HT-29 (cell line): ENCODE measurements around the gene PPP2R3A. TPM values are rescaled to one million over a fixed set of nuclear protein-coding genes. Genes with fewer than 3 reads are reported as not detected.
A peak's percentile ranks its signal among the peaks of the same experiment; 100 is the strongest.
"Not testable (repeated sequence)": the region's sequence is repeated elsewhere in the genome, so short reads cannot be mapped to it uniquely, and the experiment has no call there.

ENCODE experiments used
- DNase-seq: peaks from one replicate; pipeline ENCODE4 v3.0.0-alpha.2; 2015; ENCODE audit warnings: low spot score
- total RNA-seq: library from RNA; depleted of rRNA; stranded (reverse); fragments of >200 nt; shearing (Covaris generic); gene quantifications from 2 replicates; pipeline ENCODE4 v1.2.3, GENCODE V29; 2014

PPP2R3A gene
- total RNA-seq, 1 experiment from 2014 or later: 2.1 TPM

- no peak for DNase-seq
These were observed 186.8 kb downstream of the PPP2R3A start for GRCh38 chr3:136152176-136152843.

- DNase-seq: no peak
These were observed 187.4 kb downstream of the PPP2R3A start for GRCh38 chr3:136152963-136153362.

- no peak for DNase-seq
These were observed 196.0 kb downstream of the PPP2R3A start for GRCh38 chr3:136161516-136161915.

GRCh38 chr3:136162322-136162721, 196.8 kb downstream of the PPP2R3A start:
- DNase-seq: no peak

- not testable (repeated sequence) for DNase-seq
These were observed 198.1 kb downstream of the PPP2R3A start for GRCh38 chr3:136163607-136164006.

GRCh38 chr3:136166507-136166906, 201.0 kb downstream of the PPP2R3A start:
- no peak for DNase-seq

- DNase-seq: not testable (repeated sequence)
These were observed 202.7 kb downstream of the PPP2R3A start for GRCh38 chr3:136168236-136168635.

- no peak for DNase-seq
These were observed 205.6 kb downstream of the PPP2R3A start for GRCh38 chr3:136171097-136171542.

- DNase-seq: no peak
These were observed 208.5 kb downstream of the PPP2R3A start for GRCh38 chr3:136173939-136174490.

GRCh38 chr3:136177876-136178275, 212.3 kb downstream of the PPP2R3A start:
- no peak for DNase-seq

GRCh38 chr3:136181741-136182140, 216.2 kb downstream of the PPP2R3A start:
- no peak for DNase-seq

GRCh38 chr3:136184703-136185102, 219.2 kb downstream of the PPP2R3A start:
- DNase-seq: no peak

GRCh38 chr3:136186344-136186743, 220.8 kb downstream of the PPP2R3A start:
- DNase-seq: peak; percentile 53

GRCh38 chr3:136186846-136187245, 221.3 kb downstream of the PPP2R3A start:
- DNase-seq: no peak

- no peak for DNase-seq
These were observed 222.3 kb downstream of the PPP2R3A start for GRCh38 chr3:136187868-136188267.

- no peak for DNase-seq
These were observed 223.5 kb downstream of the PPP2R3A start for GRCh38 chr3:136189043-136189442.

- no peak for DNase-seq
These were observed 224.5 kb downstream of the PPP2R3A start for GRCh38 chr3:136189859-136190617.

- DNase-seq: peak; percentile 11
These were observed 226.7 kb downstream of the PPP2R3A start for GRCh38 chr3:136192195-136192594.

- DNase-seq: peak; percentile 23
These were observed 227.3 kb downstream of the PPP2R3A start for GRCh38 chr3:136192831-136193230.

- DNase-seq: peak; percentile 57
These were observed 227.9 kb downstream of the PPP2R3A start for GRCh38 chr3:136193278-136194054.

GRCh38 chr3:136194409-136195257, 229.1 kb downstream of the PPP2R3A start:
- peak; percentile 28 for DNase-seq
